Astrocyte of the spinal cord (primary cell): ENCODE measurements around the gene FBXW5.

ENCODE experiments used
- DNase-seq: peaks from one replicate; pipeline ENCODE4 v3.0.0; 2011; ENCODE audit warnings: low read depth, low spot score
- H3K4me3 ChIP-seq: 2 replicates; pipeline ENCODE4 v1.5.1; 2011; ENCODE audit warnings: low read depth, mild to moderate bottlenecking, low read length, moderate library complexity
- in situ Hi-C: cut with HindIII; loops from 2 replicates; pipeline ENCODE4 v1.10.0; 2017; ENCODE audit warnings: low sequenced_read_pairs
- TF ChIP-seq, protein P1 (sequence below): IDR thresholded peaks from 2 replicates; pipeline ENCODE4 v1.5.1; 2012; ENCODE audit warnings: low read depth, mild to moderate bottlenecking, low read length, inconsistent platforms

The FBXW5 gene

DNA sequence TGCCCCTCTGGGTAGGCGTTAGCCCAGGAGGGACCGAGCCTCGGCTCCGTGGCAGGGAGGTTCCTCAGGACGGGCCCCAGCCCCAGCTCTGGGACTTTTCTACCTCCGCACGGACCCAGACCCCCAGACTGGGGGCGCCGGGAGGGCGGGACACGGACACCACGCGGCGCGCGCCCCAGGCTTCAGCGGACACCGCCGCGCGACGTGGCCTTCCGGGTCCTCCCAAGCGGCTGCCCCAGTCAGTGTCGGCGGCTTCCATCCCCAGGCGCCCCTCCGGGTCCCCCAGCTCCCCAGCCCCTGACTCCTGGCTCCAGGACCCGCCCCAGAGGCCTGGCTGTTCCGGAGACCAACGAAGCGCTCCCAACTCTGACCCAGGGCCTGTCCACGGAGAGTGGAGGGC, 41.3 kb upstream of the FBXW5 start:
- in situ Hi-C loops = no loop called here
- DNase-seq = no peak
- TF ChIP-seq, protein P1, sequence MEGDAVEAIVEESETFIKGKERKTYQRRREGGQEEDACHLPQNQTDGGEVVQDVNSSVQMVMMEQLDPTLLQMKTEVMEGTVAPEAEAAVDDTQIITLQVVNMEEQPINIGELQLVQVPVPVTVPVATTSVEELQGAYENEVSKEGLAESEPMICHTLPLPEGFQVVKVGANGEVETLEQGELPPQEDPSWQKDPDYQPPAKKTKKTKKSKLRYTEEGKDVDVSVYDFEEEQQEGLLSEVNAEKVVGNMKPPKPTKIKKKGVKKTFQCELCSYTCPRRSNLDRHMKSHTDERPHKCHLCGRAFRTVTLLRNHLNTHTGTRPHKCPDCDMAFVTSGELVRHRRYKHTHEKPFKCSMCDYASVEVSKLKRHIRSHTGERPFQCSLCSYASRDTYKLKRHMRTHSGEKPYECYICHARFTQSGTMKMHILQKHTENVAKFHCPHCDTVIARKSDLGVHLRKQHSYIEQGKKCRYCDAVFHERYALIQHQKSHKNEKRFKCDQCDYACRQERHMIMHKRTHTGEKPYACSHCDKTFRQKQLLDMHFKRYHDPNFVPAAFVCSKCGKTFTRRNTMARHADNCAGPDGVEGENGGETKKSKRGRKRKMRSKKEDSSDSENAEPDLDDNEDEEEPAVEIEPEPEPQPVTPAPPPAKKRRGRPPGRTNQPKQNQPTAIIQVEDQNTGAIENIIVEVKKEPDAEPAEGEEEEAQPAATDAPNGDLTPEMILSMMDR = no peak
- H3K4me3 ChIP-seq = no peak overlapping the region

- H3K4me3 ChIP-seq = no peak overlapping the region
- in situ Hi-C loops = no loop called here
- DNase-seq = no peak
- TF ChIP-seq, protein P1 = no peak
Measured at GRCh38 chr9:136985027-136985602, 40.6 kb upstream of the FBXW5 start.

- no peak for DNase-seq
- in situ Hi-C loops = no loop called here
- no peak overlapping the region for H3K4me3 ChIP-seq
- TF ChIP-seq, protein P1 = no peak
Measured at GRCh38 chr9:136984464-136985026, 40.0 kb upstream of the FBXW5 start.

- no peak overlapping the region for H3K4me3 ChIP-seq
- TF ChIP-seq, protein P1 = no peak
- in situ Hi-C loops = no loop called here
- DNase-seq = no peak
Measured at GRCh38 chr9:136983656-136984314, 39.2 kb upstream of the FBXW5 start.

DNA sequence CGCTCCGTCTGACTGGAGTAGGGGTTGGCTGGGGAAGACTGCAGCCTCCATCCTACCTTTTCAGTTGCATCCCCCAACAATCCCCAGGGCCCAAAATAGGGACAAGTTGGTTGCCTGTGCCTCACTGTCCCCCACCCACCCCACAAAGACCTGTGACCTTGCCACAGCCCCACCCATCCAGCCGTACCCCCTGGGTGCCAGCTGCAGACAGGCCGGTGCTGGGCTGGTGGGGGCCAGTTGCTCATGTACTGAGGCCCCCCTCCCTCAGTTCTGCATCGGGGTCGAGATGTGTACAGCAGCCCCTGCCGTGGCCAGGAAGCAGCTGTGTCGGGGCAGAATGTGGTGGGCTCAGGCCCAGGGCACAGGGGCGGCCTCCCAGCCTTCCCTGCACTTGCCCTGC, 38.6 kb upstream of the FBXW5 start:
- H3K4me3 ChIP-seq = no peak overlapping the region
- DNase-seq = no peak
- TF ChIP-seq, protein P1 = no peak
- in situ Hi-C loops = no loop called here

- DNase-seq = no peak
- TF ChIP-seq, protein P1 = no peak
- in situ Hi-C loops = no loop called here
- no peak within 1 kb of the TSS for H3K4me3 ChIP-seq
Measured at GRCh38 chr9:136982232-136983051, 37.9 kb upstream of the FBXW5 start, which contains the start of gene LCNL1. TSS of gene LCNL1 (plus strand) at chr9:136982993. CDS start at chr9:136983587, 594 bp downstream.
